Activated naive CD4-positive, alpha-beta T cell treated with anti-CD3 and anti-CD28 coated beads, Interleukin-2, amount 10 ng/mL, durations not matched to agents 5 hours and 36 hours (primary cell): ENCODE results near the gene CEACAM6. TPM values are rescaled to one million over a fixed set of nuclear protein-coding genes. Genes with fewer than 3 reads are reported as not detected.

Source experiments
- total RNA-seq, 2 experiments: library from RNA; stranded (reverse); gene quantifications; one replicate each; pipeline ENCODE4 v1.2.3, GENCODE V29; 2021

CEACAM6 gene
- total RNA-seq = not detected

DNA sequence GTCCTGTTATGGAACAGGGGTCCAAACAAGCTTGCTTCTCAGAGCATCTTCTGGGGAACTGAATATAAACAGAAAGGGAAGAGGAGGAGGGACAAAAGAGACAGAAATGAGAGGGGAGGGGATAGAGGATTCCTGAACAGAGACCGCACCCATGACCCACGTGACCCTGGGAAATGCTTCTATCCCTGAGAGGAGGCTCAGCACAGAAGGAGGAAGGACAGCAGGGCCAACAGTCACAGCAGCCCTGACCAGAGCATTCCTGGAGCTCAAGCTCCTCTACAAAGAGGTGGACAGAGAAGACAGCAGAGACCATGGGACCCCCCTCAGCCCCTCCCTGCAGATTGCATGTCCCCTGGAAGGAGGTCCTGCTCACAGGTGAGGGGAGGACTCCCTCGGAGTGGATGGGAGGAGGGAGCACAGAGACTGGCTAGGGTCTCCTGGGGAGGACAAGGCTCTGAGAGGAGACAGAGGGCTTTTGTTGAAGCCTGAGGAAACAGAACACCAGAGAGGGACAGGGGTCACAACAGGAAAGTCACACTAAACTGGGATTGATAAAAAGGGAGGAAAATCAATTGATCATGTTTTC, at the start of gene CEACAM6:
CEACAM6 (plus strand) TSS at position 203 of the 586 bp plus-strand sequence; CDS start at position 312, 109 bp downstream.

DNA sequence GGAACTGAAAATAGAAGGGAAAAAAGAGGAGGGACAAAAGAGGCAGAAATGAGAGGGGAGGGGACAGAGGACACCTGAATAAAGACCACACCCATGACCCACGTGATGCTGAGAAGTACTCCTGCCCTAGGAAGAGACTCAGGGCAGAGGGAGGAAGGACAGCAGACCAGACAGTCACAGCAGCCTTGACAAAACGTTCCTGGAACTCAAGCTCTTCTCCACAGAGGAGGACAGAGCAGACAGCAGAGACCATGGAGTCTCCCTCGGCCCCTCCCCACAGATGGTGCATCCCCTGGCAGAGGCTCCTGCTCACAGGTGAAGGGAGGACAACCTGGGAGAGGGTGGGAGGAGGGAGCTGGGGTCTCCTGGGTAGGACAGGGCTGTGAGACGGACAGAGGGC, 46.8 kb upstream of the CEACAM6 start, which contains the start of gene CEACAM5:
CEACAM5 (plus strand) TSS at position 146 of the 400 bp plus-strand sequence; CDS start at position 252, 106 bp downstream.

DNA sequence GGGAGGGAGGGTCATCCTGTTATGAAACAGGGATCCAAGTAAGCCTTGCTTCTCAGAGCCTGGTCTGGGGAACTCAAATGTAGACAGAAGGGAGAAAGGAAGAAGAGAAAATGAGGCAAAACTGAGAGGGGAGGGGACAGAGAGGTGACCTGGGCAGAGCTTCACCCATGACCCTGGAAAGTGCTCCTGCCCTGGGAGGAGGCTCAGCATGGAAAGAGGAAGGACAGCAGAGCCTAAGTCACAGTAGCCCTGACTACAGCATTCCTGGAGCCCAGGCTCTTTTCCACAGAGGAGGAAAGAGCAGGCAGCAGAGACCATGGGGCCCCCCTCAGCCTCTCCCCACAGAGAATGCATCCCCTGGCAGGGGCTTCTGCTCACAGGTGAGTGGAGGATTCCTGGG, 41.0 kb downstream of the CEACAM6 start, which contains the start of gene CEACAM3:
CEACAM3 (plus strand) TSS at position 226 of the 400 bp plus-strand sequence; CDS start at position 317, 91 bp downstream.

Other genes starting within 250 kb of the CEACAM6 start
- 100 to 1,000 TPM; 116 to 121 TPM for gene CEACAM21, start 179.4 kb upstream of the CEACAM6 start, total RNA-seq
- not detected for gene CEACAM4, start 128.5 kb upstream of the CEACAM6 start, total RNA-seq
- gene CEACAM7, start 67.3 kb upstream of the CEACAM6 start, total RNA-seq = not detected
- not detected for gene CEACAM5, start 46.9 kb upstream of the CEACAM6 start, total RNA-seq
- gene CEACAM3, start 41.1 kb downstream of the CEACAM6 start, total RNA-seq = not detected
- gene LYPD4, start 89.2 kb downstream of the CEACAM6 start, total RNA-seq = not detected
- gene DMRTC2, start 89.5 kb downstream of the CEACAM6 start, total RNA-seq = not detected
- 1,000 to 10,000 TPM; 3,420 to 3,459 TPM for gene RPS19, start 104.7 kb downstream of the CEACAM6 start, total RNA-seq
- gene CD79A, start 121.7 kb downstream of the CEACAM6 start, total RNA-seq = 1 to 10 TPM; 8.6 to 9.3 TPM
- gene ARHGEF1, start 127.7 kb downstream of the CEACAM6 start, total RNA-seq = 100 to 1,000 TPM; 771 to 829 TPM
- gene ERFL, start 172.9 kb downstream of the CEACAM6 start, total RNA-seq = 1 to 10 TPM; 2.2 to 2.6 TPM
- gene RABAC1, start 203.8 kb downstream of the CEACAM6 start, total RNA-seq = 10 to 100 TPM; 75.1 to 78.9 TPM
- 1 to 10 TPM; 1.2 to 1.3 TPM for gene ATP1A3, start 238.7 kb downstream of the CEACAM6 start, total RNA-seq